ENCODE data around the gene POLR2J3.
A peak's percentile ranks its signal among the peaks of the same experiment; 100 is the strongest.
"Not testable (repeated sequence)": the region's sequence is repeated elsewhere in the genome, so short reads cannot be mapped to it uniquely, and the experiment has no call there.

The POLR2J3 gene

GRCh38 chr7:102572261-102573239 is at the start of gene POLR2J3:
POLR2J3 (minus strand) TSS chr7:102572583; CDS start chr7:102572521, 62 bp downstream.
- H3K27ac ChIP-seq (ENCODE audit: low read length); H3K27me3 ChIP-seq (ENCODE audit: insufficient read depth, low read length); H3K4me1 ChIP-seq (ENCODE audit: insufficient read depth, low read length); H3K36me3 ChIP-seq (ENCODE audit: insufficient read depth, low read depth, low read length); H3K9me3 ChIP-seq (ENCODE audit: insufficient read depth, low read depth, low read length): not testable (repeated sequence)
- H3K4me3 ChIP-seq (ENCODE audit: low read length) = peak within 1 kb of the TSS; percentile 71
- peak within 1 kb of the TSS; percentile 75 for H3K9ac ChIP-seq (ENCODE audit: low read depth, low read length)

DNA sequence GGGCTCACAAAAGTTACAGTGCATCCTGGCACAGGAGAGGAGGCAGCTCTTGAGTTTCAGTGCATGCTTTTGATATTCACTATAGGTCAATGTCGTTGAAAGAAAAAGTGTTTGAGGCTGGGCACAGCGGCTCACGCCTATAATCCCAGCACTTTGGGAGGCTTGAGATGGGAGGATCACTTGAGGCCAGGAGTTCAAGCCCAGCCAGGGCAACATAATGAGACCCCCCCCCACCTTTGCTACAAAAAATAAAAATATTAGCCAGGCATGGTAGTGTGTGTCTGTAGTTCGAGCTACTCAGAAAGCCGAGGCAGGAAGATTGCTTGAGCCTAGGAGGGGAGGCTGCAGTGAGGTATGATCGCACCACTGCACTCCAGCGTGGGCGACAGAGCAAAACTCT is 45.7 kb upstream of the POLR2J3 start:
- H3K27me3 ChIP-seq (ENCODE audit: insufficient read depth, low read length); H3K36me3 ChIP-seq (ENCODE audit: insufficient read depth, low read depth, low read length); H3K4me3 ChIP-seq (ENCODE audit: low read length); H3K27ac ChIP-seq (ENCODE audit: low read length); H3K4me1 ChIP-seq (ENCODE audit: insufficient read depth, low read length); H3K9me3 ChIP-seq (ENCODE audit: insufficient read depth, low read depth, low read length); H3K9ac ChIP-seq (ENCODE audit: low read depth, low read length): not testable (repeated sequence)

DNA sequence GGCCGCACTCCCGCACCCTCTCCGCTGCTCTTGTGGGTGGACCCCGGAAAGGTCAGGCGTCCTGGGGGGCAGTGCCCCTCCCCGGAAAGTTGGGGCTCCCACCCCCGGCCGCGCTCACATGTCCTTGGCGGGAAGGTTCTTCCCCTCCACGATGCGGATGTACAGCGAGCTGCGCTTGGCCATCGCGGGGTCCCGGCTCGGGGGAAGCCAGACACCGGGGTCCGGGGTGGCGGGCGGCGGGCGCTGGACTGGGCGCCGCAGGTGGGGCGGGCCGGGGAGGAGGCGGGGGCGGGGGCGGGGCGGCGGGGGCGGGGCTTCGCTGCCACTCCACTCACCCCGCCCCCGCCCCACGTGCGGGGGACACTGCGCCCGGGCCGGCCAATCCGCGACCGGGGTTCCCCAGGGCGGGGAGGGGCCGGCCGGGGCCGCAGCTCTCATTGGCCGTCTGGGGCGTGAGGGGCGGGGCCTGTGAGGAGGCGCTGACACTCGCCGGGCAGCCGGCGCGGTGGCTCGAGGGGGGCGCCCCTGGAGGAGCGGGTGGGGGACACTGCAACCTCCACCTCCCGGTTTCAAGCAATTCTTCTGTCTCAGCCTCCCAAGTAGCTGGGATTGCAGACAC is 44.2 kb upstream of the POLR2J3 start, which contains the start of gene RASA4:
Gene RASA4, minus strand, starts transcription at position 250 of the 619 bp plus-strand sequence. Its CDS starts 67 bp downstream, at position 183.
- not testable (repeated sequence) for H3K27ac ChIP-seq (ENCODE audit: low read length); H3K9me3 ChIP-seq (ENCODE audit: insufficient read depth, low read depth, low read length); H3K9ac ChIP-seq (ENCODE audit: low read depth, low read length); H3K4me3 ChIP-seq (ENCODE audit: low read length); H3K27me3 ChIP-seq (ENCODE audit: insufficient read depth, low read length); H3K36me3 ChIP-seq (ENCODE audit: insufficient read depth, low read depth, low read length); H3K4me1 ChIP-seq (ENCODE audit: insufficient read depth, low read length)

DNA sequence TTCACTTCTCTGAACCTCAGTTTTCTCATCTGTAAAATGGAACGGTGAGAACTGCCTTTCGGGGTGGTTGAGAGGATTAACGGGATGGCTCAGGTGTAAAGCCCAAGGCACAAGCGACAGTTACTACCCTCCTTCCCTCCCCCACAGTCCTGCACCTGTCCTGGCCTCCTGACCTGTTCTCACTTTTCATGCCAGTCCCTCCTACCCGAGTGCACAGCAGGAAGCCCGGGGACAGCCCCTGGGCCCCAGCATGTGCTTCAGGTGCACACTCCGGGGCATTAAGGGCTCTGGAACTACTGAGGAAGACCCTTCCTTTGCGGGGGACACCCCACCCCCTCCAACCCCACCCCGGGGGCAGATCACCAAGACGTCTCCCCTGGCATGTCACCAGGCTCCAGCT is 43.5 kb upstream of the POLR2J3 start:
- H3K27me3 ChIP-seq (ENCODE audit: insufficient read depth, low read length); H3K27ac ChIP-seq (ENCODE audit: low read length); H3K9me3 ChIP-seq (ENCODE audit: insufficient read depth, low read depth, low read length); H3K4me1 ChIP-seq (ENCODE audit: insufficient read depth, low read length); H3K4me3 ChIP-seq (ENCODE audit: low read length); H3K9ac ChIP-seq (ENCODE audit: low read depth, low read length); H3K36me3 ChIP-seq (ENCODE audit: insufficient read depth, low read depth, low read length): not testable (repeated sequence)

DNA sequence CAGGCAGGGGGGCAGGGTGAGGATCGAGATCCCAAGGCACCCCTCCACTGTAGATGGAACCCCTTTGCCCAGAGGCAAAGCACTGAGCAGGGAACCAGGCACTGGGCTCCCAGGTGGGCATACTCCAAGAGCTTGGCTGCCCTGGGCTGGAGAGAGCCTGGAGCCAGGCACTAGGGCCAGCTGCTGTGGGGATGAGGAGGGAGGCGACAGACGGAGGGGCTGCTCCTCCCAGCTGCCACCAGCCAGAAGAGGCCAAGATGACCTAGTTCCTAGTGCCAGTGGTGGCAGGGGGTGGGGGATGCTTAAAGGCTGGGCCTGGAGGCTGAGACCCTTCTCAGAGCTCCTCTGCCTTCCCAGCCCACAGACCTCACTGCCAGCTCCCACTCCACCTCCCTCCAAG is 42.5 kb upstream of the POLR2J3 start:
- H3K27me3 ChIP-seq (ENCODE audit: insufficient read depth, low read length); H3K4me1 ChIP-seq (ENCODE audit: insufficient read depth, low read length); H3K4me3 ChIP-seq (ENCODE audit: low read length); H3K36me3 ChIP-seq (ENCODE audit: insufficient read depth, low read depth, low read length); H3K27ac ChIP-seq (ENCODE audit: low read length); H3K9me3 ChIP-seq (ENCODE audit: insufficient read depth, low read depth, low read length); H3K9ac ChIP-seq (ENCODE audit: low read depth, low read length): not testable (repeated sequence)

GRCh38 chr7:102614346-102614697 is 41.9 kb upstream of the POLR2J3 start:
- not testable (repeated sequence) for H3K36me3 ChIP-seq (ENCODE audit: insufficient read depth, low read depth, low read length); H3K27me3 ChIP-seq (ENCODE audit: insufficient read depth, low read length); H3K9ac ChIP-seq (ENCODE audit: low read depth, low read length); H3K9me3 ChIP-seq (ENCODE audit: insufficient read depth, low read depth, low read length); H3K27ac ChIP-seq (ENCODE audit: low read length); H3K4me3 ChIP-seq (ENCODE audit: low read length); H3K4me1 ChIP-seq (ENCODE audit: insufficient read depth, low read length)

DNA sequence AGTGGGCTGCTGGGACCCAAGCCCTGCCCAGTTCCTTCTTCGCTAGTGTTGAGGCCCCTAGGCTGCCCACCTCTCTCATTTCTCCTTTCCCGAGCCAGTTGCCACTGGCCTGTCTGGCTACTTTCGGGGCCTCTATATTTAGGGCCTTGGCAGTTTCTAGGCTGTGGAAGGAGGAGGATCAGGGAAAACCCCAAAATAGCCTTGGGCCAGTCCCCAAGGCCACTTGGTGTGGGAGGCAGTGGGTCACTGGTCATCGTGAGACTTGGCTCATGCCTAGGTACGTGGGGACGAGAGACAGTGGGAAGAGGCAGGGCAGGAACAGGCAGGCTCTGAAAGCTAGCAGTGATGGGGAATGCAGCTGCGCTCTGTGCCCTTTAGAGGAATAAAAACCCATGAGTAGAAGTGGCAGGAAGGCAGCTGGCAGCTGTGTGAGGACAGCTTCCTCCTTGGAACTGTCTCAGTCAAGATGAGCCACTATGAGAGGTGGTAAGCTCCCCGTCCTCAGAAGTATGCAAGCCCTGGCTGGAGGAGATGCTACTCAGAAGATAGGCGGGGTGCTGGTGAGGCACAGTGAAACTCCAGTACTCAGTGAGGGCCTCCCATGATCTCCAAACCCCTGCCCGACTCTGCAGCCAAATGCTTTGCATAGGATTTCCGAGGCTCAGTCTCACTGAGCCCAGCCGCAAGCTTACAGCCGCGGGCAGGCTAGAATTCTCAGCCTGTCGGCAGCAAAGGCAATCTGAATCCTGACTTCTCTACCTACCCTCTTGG is 41.4 kb upstream of the POLR2J3 start:
- not testable (repeated sequence) for H3K27ac ChIP-seq (ENCODE audit: low read length)

DNA sequence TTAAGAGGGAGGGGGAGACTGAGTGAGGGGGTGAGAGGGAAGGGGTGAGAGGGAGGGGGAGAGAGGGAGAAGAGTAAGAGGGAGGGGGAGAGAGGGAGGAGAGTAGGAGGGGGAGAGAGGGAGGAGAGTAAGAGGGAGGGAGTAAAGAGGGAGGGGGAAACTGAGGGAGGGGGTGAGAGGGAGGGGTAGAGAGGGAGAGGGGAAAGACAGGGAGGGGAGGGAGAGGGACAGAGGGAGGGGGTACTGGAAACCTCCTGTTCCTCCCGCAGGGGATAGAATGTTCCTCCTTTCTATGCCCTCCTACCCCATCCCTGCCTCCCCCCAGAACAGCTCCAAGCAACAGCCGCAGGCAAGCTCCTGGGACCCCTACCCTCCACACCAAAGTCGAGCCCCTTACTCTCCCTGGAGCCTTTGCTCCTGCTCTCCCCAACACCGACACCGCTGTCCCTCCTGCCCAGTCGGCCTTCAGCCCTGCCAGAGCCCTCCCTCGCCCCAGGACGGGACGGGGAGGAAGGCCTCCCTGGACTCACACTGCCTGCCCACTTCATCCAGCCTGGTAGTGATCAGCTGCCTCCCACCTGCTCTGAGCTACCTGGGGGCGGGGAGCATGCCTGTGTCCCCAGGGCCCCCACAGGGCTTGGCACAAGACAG is 39.4 kb upstream of the POLR2J3 start:
- H3K4me3 ChIP-seq (ENCODE audit: low read length); H3K4me1 ChIP-seq (ENCODE audit: insufficient read depth, low read length); H3K9ac ChIP-seq (ENCODE audit: low read depth, low read length); H3K27ac ChIP-seq (ENCODE audit: low read length); H3K27me3 ChIP-seq (ENCODE audit: insufficient read depth, low read length); H3K9me3 ChIP-seq (ENCODE audit: insufficient read depth, low read depth, low read length); H3K36me3 ChIP-seq (ENCODE audit: insufficient read depth, low read depth, low read length): not testable (repeated sequence)

More for the DNA sequence above, 41.4 kb upstream of the POLR2J3 start:
- not testable (repeated sequence) for H3K27me3 ChIP-seq (ENCODE audit: insufficient read depth, low read length); H3K4me1 ChIP-seq (ENCODE audit: insufficient read depth, low read length); H3K36me3 ChIP-seq (ENCODE audit: insufficient read depth, low read depth, low read length); H3K4me3 ChIP-seq (ENCODE audit: low read length); H3K9me3 ChIP-seq (ENCODE audit: insufficient read depth, low read depth, low read length); H3K9ac ChIP-seq (ENCODE audit: low read depth, low read length)

DNA sequence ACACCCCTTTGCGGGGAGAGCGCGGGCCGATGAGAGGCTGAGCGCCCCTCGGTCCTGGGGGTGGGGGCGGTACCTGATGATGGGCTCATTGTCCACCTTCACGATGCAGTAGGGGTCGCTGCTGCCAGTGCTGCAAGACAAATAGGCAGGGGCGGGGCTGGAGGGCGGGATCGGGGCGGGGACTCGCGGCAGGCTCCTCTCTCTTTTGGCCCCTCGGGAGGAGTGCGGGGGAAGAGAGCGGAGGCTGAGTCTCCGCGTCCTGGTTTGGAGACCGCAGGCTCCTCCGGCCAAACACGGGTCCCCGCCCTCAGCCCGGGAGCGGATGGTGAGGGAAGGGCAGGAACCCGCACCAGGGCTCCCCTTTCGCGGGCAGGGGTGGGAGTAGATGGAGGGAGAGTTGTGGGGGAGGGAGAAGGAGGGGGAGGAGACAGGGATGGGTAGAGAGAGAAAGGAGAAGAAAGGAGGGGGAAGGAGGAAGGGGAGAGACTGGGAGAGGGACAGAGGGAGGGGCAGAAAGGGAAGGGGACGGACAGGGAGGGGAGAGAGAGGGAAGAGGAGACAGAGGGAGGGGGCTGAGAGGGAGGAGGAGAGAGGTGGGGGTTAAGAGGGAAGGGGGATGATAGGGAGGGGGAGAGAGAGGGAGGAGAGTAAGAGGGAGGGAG is 38.8 kb upstream of the POLR2J3 start:
- not testable (repeated sequence) for H3K27me3 ChIP-seq (ENCODE audit: insufficient read depth, low read length); H3K27ac ChIP-seq (ENCODE audit: low read length); H3K4me1 ChIP-seq (ENCODE audit: insufficient read depth, low read length); H3K9me3 ChIP-seq (ENCODE audit: insufficient read depth, low read depth, low read length); H3K4me3 ChIP-seq (ENCODE audit: low read length); H3K36me3 ChIP-seq (ENCODE audit: insufficient read depth, low read depth, low read length); H3K9ac ChIP-seq (ENCODE audit: low read depth, low read length)

- H3K4me3 ChIP-seq (ENCODE audit: low read length); H3K4me1 ChIP-seq (ENCODE audit: insufficient read depth, low read length); H3K9me3 ChIP-seq (ENCODE audit: insufficient read depth, low read depth, low read length); H3K9ac ChIP-seq (ENCODE audit: low read depth, low read length); H3K27ac ChIP-seq (ENCODE audit: low read length); H3K27me3 ChIP-seq (ENCODE audit: insufficient read depth, low read length); H3K36me3 ChIP-seq (ENCODE audit: insufficient read depth, low read depth, low read length): not testable (repeated sequence)
Measured at GRCh38 chr7:102610441-102610840, 38.1 kb upstream of the POLR2J3 start.

DNA sequence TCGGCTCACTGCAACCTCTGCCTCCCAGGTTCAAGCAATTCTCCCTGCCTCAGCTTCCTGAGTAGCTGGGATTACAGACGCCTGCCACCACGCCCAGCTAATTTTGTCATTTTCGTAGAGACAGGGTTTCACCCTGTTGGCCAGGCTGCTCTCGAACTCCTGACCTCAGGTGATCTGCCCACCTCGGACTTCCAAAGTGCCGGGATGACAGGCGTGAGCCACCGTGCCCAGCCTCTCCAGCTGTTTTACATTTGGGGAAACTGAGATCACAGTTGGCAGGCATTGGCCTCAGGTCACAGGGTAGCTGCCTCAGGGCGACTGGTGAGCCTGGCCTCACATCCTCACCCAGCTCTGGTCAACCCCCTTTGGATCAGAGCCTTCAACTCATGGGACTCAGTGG is 37.4 kb upstream of the POLR2J3 start:
- H3K4me1 ChIP-seq (ENCODE audit: insufficient read depth, low read length); H3K4me3 ChIP-seq (ENCODE audit: low read length); H3K27ac ChIP-seq (ENCODE audit: low read length); H3K9ac ChIP-seq (ENCODE audit: low read depth, low read length); H3K36me3 ChIP-seq (ENCODE audit: insufficient read depth, low read depth, low read length); H3K27me3 ChIP-seq (ENCODE audit: insufficient read depth, low read length); H3K9me3 ChIP-seq (ENCODE audit: insufficient read depth, low read depth, low read length): not testable (repeated sequence)
